ENCODE measurements around the gene PAPPA2. TPM values are rescaled to one million over a fixed set of nuclear protein-coding genes. Genes with fewer than 3 reads are reported as not detected.

PAPPA2 gene
- total RNA-seq, 2 donors from 2014 or later = 0.19 to 1.2 TPM

- Histone ChIP-seq H3K36me3 (no peaks in the 10 kb centered on the region), H3K27ac (no peak overlapping the region), H3K9me3 (no peaks in the 10 kb centered on the region), H3K4me3 (no peak overlapping the region), H3K27me3 (no peaks in the 10 kb centered on the region), H3K4me1 (peaks cover 0 to 15% of the 10 kb centered on the region in 2 donors)
- no peak for DNase-seq (ENCODE audit: low spot score)
- TF ChIP-seq CTCF (IDR thresholded peaks at IDR 0.05) = no peak
Measured at GRCh38 chr1:176566004-176566975, 103.3 kb downstream of the PAPPA2 start.

- H3K4me3 ChIP-seq = no peak overlapping the region
Measured at GRCh38 chr1:176567190-176567794, 104.3 kb downstream of the PAPPA2 start.

GRCh38 chr1:176568185-176568584, 105.2 kb downstream of the PAPPA2 start:
- no peak for DNase-seq (ENCODE audit: low spot score)
- no peaks in the 10 kb centered on the region for H3K9me3 ChIP-seq
- no peak for TF ChIP-seq CTCF (IDR thresholded peaks at IDR 0.05)
- peaks cover 0 to 15% of the 10 kb centered on the region in 2 donors for H3K4me1 ChIP-seq
- no peak overlapping the region for H3K27ac ChIP-seq
- H3K27me3 ChIP-seq = no peaks in the 10 kb centered on the region
- H3K36me3 ChIP-seq = no peaks in the 10 kb centered on the region
- no peak overlapping the region for H3K4me3 ChIP-seq

More at GRCh38 chr1:176567190-176567794, 104.3 kb downstream of the PAPPA2 start:
- no peak for DNase-seq (ENCODE audit: low spot score)
- no peak overlapping the region for H3K27ac ChIP-seq
- no peaks in the 10 kb centered on the region for H3K36me3 ChIP-seq
- no peaks in the 10 kb centered on the region for H3K9me3 ChIP-seq
- peaks cover 0 to 15% of the 10 kb centered on the region in 2 donors for H3K4me1 ChIP-seq
- TF ChIP-seq CTCF (IDR thresholded peaks at IDR 0.05) = no peak
- H3K27me3 ChIP-seq = no peaks in the 10 kb centered on the region

GRCh38 chr1:176574756-176575155, 111.8 kb downstream of the PAPPA2 start:
- TF ChIP-seq CTCF (IDR thresholded peaks at IDR 0.05) = no peak
- no peaks in the 10 kb centered on the region for H3K27me3 ChIP-seq
- H3K4me3 ChIP-seq = no peak overlapping the region
- H3K36me3 ChIP-seq = no peaks in the 10 kb centered on the region
- H3K27ac ChIP-seq = no peak overlapping the region
- H3K9me3 ChIP-seq = no peaks in the 10 kb centered on the region
- no peaks in the 10 kb centered on the region for H3K4me1 ChIP-seq
- DNase-seq (ENCODE audit: low spot score) = no peak

- Histone ChIP-seq H3K4me3 (no peak overlapping the region), H3K36me3 (no peaks in the 10 kb centered on the region), H3K27me3 (no peaks in the 10 kb centered on the region), H3K4me1 (no peaks in the 10 kb centered on the region), H3K27ac (no peak overlapping the region), H3K9me3 (no peaks in the 10 kb centered on the region)
- no peak for DNase-seq (ENCODE audit: low spot score)
- TF ChIP-seq CTCF (IDR thresholded peaks at IDR 0.05) = no peak
Measured at GRCh38 chr1:176575991-176576390, 113.0 kb downstream of the PAPPA2 start.
